ENCODE data around the gene MTHFD2L.

The MTHFD2L gene

GRCh38 chr4:74287164-74287563, 129.2 kb downstream of the MTHFD2L start:
- H3K27me3 Mint-ChIP-seq = no peaks in the 10 kb centered on the region
- no peak overlapping the region for H3K4me3 Mint-ChIP-seq

GRCh38 chr4:74287791-74288190, 129.9 kb downstream of the MTHFD2L start:
- H3K4me3 Mint-ChIP-seq = no peak overlapping the region
- H3K9me3 Mint-ChIP-seq = no peaks in the 10 kb centered on the region
- H3K36me3 Mint-ChIP-seq = peaks cover 6% of the 10 kb centered on the region
- H3K4me1 Mint-ChIP-seq = no peaks in the 10 kb centered on the region
- H3K27ac Mint-ChIP-seq = no peak overlapping the region
- no peaks in the 10 kb centered on the region for H3K27me3 Mint-ChIP-seq

More at GRCh38 chr4:74287164-74287563, 129.2 kb downstream of the MTHFD2L start:
- H3K36me3 Mint-ChIP-seq = peaks cover 6% of the 10 kb centered on the region
- H3K9me3 Mint-ChIP-seq = no peaks in the 10 kb centered on the region
- H3K27ac Mint-ChIP-seq = no peak overlapping the region
- no peaks in the 10 kb centered on the region for H3K4me1 Mint-ChIP-seq

- Mint-ChIP-seq H3K9me3 (no peaks in the 10 kb centered on the region), H3K36me3 (peaks cover 4% of the 10 kb centered on the region), H3K4me1 (no peaks in the 10 kb centered on the region), H3K27ac (no peak overlapping the region), H3K4me3 (no peak overlapping the region), H3K27me3 (no peaks in the 10 kb centered on the region)
These were observed 133.6 kb downstream of the MTHFD2L start for GRCh38 chr4:74291471-74291870.

- Mint-ChIP-seq H3K27ac (no peak overlapping the region), H3K27me3 (no peaks in the 10 kb centered on the region), H3K4me3 (no peak overlapping the region), H3K36me3 (peaks cover 4% of the 10 kb centered on the region), H3K4me1 (no peaks in the 10 kb centered on the region), H3K9me3 (no peaks in the 10 kb centered on the region)
These were observed 134.4 kb downstream of the MTHFD2L start for GRCh38 chr4:74292111-74292870.

DNA sequence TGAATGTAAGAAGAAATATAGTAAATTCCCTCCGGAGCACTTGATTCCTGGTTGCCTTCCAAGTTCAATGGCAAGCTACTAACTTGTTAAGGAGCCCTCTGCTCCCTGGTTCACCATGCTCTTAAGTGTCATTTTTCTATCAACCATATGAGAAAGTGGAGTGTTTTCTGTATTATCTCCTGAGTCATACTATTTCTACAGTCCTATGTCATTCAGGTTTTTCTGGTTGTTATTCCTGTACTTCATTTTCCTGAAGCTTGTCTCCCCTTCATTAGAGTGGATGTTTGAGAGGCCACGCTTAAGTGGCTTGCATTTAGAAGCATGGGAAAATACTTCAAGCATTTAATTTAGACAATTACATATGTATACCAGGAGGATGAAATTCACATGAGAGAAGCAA, 135.6 kb downstream of the MTHFD2L start:
- Mint-ChIP-seq H3K27ac (no peak overlapping the region), H3K9me3 (no peaks in the 10 kb centered on the region), H3K4me1 (no peaks in the 10 kb centered on the region), H3K36me3 (peaks cover 4% of the 10 kb centered on the region), H3K27me3 (no peaks in the 10 kb centered on the region), H3K4me3 (no peak overlapping the region)

GRCh38 chr4:74294681-74295080, 136.8 kb downstream of the MTHFD2L start:
- H3K4me1 Mint-ChIP-seq = no peaks in the 10 kb centered on the region
- no peaks in the 10 kb centered on the region for H3K9me3 Mint-ChIP-seq
- H3K4me3 Mint-ChIP-seq = no peak overlapping the region
- H3K36me3 Mint-ChIP-seq = peaks cover 2% of the 10 kb centered on the region
- no peaks in the 10 kb centered on the region for H3K27me3 Mint-ChIP-seq
- peak overlapping the region; percentile 78 for H3K27ac Mint-ChIP-seq

GRCh38 chr4:74297539-74297938, 139.6 kb downstream of the MTHFD2L start:
- no peaks in the 10 kb centered on the region for H3K9me3 Mint-ChIP-seq
- no peaks in the 10 kb centered on the region for H3K27me3 Mint-ChIP-seq
- H3K4me3 Mint-ChIP-seq = no peak overlapping the region
- no peaks in the 10 kb centered on the region for H3K4me1 Mint-ChIP-seq
- no peak overlapping the region for H3K27ac Mint-ChIP-seq
- H3K36me3 Mint-ChIP-seq = no peaks in the 10 kb centered on the region

- H3K9me3 Mint-ChIP-seq = no peaks in the 10 kb centered on the region
- H3K4me1 Mint-ChIP-seq = peaks cover 11% of the 10 kb centered on the region
- H3K27me3 Mint-ChIP-seq = no peaks in the 10 kb centered on the region
- no peaks in the 10 kb centered on the region for H3K36me3 Mint-ChIP-seq
- H3K27ac Mint-ChIP-seq = no peak overlapping the region
- no peak overlapping the region for H3K4me3 Mint-ChIP-seq
These were observed 146.2 kb downstream of the MTHFD2L start for GRCh38 chr4:74304095-74304625.

GRCh38 chr4:74305000-74305399, 147.1 kb downstream of the MTHFD2L start:
- Mint-ChIP-seq H3K27me3 (no peaks in the 10 kb centered on the region), H3K4me1 (peaks cover 15% of the 10 kb centered on the region), H3K36me3 (no peaks in the 10 kb centered on the region), H3K4me3 (no peak overlapping the region), H3K27ac (no peak overlapping the region), H3K9me3 (no peaks in the 10 kb centered on the region)

GRCh38 chr4:74307170-74307569, 149.3 kb downstream of the MTHFD2L start:
- H3K36me3 Mint-ChIP-seq = no peaks in the 10 kb centered on the region
- no peak overlapping the region for H3K4me3 Mint-ChIP-seq
- H3K4me1 Mint-ChIP-seq = peaks cover 15% of the 10 kb centered on the region
- H3K27me3 Mint-ChIP-seq = no peaks in the 10 kb centered on the region
- H3K27ac Mint-ChIP-seq = no peak overlapping the region
- no peaks in the 10 kb centered on the region for H3K9me3 Mint-ChIP-seq

DNA sequence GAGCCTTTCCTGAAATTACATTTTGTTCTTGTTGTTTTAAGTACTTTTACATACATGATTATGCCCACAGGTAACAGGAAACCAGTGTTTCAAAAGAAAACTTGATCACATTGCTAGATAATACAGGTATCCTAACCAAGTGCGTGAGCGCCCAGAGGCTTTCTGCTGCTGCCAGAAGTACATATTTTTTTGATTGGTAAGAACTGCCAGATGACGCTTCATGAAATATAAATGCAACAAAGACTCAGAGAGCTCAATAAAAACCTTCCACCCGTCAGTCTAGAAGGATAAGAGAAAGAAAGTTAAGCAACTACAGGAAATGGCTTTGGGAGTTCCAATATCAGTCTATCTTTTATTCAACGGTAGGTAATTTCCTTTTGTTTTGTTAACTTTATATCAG, 150.3 kb downstream of the MTHFD2L start, which contains the start of gene EPGN:
EPGN (plus strand) TSS at position 256 of the 400 bp plus-strand sequence; CDS start at position 320, 64 bp downstream.
- no peaks in the 10 kb centered on the region for H3K27me3 Mint-ChIP-seq
- H3K27ac Mint-ChIP-seq = no peak within 1 kb of the TSS
- no peaks in the 10 kb centered on the region for H3K9me3 Mint-ChIP-seq
- H3K4me1 Mint-ChIP-seq = peaks cover 15% of the 10 kb centered on the region
- H3K4me3 Mint-ChIP-seq = peak within 1 kb of the TSS; percentile 12
- H3K36me3 Mint-ChIP-seq = no peaks in the 10 kb centered on the region

- no peak overlapping the region for H3K27ac Mint-ChIP-seq
- H3K27me3 Mint-ChIP-seq = no peaks in the 10 kb centered on the region
- H3K4me3 Mint-ChIP-seq = no peak overlapping the region
- H3K36me3 Mint-ChIP-seq = no peaks in the 10 kb centered on the region
- peaks cover 15% of the 10 kb centered on the region for H3K4me1 Mint-ChIP-seq
- H3K9me3 Mint-ChIP-seq = no peaks in the 10 kb centered on the region
These were observed 151.3 kb downstream of the MTHFD2L start for GRCh38 chr4:74309223-74309622.

DNA sequence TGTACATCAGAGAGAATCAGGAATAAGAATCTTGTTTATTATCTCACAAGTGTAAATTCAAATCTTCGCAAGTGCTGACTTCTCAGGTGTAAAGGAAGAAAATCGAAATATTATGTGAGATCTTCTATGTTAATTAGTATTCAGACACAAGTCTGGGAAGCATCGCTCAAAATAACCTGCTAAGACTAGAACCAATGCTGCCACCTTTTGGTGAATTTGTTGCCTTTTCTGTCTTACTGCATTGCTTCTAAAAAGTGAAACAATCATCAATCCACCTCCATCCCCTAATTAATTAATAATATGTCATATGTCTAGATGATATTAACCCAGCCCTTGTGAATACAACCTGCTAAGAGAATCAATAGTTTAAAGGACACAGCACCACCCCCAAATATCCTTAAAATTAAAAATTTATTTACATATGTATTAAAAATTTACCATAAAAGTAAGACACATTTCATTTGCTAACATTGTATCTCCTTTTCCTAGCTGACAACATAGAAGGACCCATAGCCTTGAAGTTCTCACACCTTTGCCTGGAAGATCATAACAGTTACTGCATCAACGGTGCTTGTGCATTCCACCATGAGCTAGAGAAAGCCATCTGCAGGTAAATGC, 153.9 kb downstream of the MTHFD2L start:
- no peaks in the 10 kb centered on the region for H3K27me3 Mint-ChIP-seq
- no peak overlapping the region for H3K4me3 Mint-ChIP-seq
- H3K9me3 Mint-ChIP-seq = no peaks in the 10 kb centered on the region
- H3K4me1 Mint-ChIP-seq = peaks cover 15% of the 10 kb centered on the region
- H3K27ac Mint-ChIP-seq = no peak overlapping the region
- H3K36me3 Mint-ChIP-seq = no peaks in the 10 kb centered on the region

DNA sequence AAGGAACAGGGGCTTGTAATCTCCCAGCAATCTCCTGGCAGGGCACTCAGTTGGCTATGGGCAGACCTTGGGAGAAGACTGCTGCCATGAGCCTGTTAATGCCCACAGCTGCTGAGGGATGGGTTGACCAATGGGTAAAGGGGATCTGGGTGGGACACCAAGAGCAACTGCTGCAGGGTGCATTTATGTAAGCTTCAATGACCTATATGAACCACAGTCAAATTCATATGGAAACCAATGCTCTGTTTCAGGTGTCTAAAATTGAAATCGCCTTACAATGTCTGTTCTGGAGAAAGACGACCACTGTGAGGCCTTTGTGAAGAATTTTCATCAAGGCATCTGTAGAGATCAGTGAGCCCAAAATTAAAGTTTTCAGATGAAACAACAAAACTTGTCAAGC, 156.4 kb downstream of the MTHFD2L start:
- Mint-ChIP-seq H3K36me3 (no peaks in the 10 kb centered on the region), H3K9me3 (no peaks in the 10 kb centered on the region), H3K27ac (no peak overlapping the region), H3K27me3 (no peaks in the 10 kb centered on the region), H3K4me1 (peaks cover 4% of the 10 kb centered on the region), H3K4me3 (no peak overlapping the region)

GRCh38 chr4:74314944-74315343, 157.0 kb downstream of the MTHFD2L start:
- Mint-ChIP-seq H3K4me3 (no peak overlapping the region), H3K36me3 (no peaks in the 10 kb centered on the region), H3K9me3 (no peaks in the 10 kb centered on the region), H3K27me3 (no peaks in the 10 kb centered on the region), H3K4me1 (no peaks in the 10 kb centered on the region), H3K27ac (no peak overlapping the region)

DNA sequence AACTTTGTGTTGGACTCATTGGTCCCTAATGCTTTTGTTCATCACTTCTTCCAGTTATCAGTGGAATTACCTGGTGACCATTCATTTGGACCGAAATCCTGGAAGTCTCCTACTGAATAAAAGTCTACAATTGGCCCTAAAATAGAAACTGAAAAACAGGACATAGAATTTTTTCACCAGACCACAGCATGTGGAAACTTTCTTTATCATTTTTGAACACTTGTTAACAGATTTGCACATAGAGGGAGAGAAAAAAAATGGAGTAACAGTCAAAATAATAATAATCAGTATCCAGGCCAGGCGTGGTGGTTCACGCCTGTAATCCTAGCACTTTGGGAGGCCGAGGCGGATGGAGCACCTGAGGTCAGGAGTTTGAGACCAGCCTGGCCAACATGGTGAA, 157.5 kb downstream of the MTHFD2L start:
- H3K4me1 Mint-ChIP-seq = no peaks in the 10 kb centered on the region
- no peaks in the 10 kb centered on the region for H3K27me3 Mint-ChIP-seq
- no peak overlapping the region for H3K4me3 Mint-ChIP-seq
- no peak overlapping the region for H3K27ac Mint-ChIP-seq
- no peaks in the 10 kb centered on the region for H3K9me3 Mint-ChIP-seq
- no peaks in the 10 kb centered on the region for H3K36me3 Mint-ChIP-seq

Data from activated naive CD4-positive, alpha-beta T cell treated with anti-CD3 and anti-CD28 coated beads, Interleukin-2, amount 50 U/mL, for 24 hours (primary cell).